ENCODE data around the gene NTNG1.

- TF ChIP-seq CTCF (IDR thresholded peaks at IDR 0.05; ENCODE audit: insufficient read depth, low read depth, low read length) = no peak
- TF ChIP-seq EZH2 (IDR thresholded peaks at IDR 0.05; ENCODE audit: insufficient read depth, low read length) = no peak
These were observed 239.0 kb downstream of the NTNG1 start for GRCh38 chr1:107379826-107380225.
